Measurements from ENCODE around the gene DCAF8L2. TPM values are rescaled to one million over a fixed set of nuclear protein-coding genes. Genes with fewer than 3 reads are reported as not detected.
"Not testable (repeated sequence)": the region's sequence is repeated elsewhere in the genome, so short reads cannot be mapped to it uniquely, and the experiment has no call there.

The DCAF8L2 gene
- total RNA-seq, result not detected

DNA sequence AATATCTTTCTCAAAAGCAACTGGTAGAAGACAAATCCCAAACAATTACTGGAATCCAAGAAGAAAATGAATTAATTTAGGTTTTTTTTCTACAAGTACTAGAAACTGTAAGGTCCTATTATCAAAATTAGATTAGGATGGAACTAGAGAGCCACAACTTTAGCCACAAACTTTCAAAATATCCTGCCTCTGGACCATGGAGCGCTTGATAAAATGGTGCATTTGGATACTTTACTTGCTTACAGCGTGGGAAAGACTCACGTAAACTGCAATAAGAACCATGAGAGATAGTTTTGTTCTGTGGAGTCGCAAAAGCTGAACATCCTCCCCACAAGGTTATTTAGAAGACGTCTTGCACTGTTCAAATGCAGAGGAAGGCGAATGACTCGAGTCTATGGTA is at the start of gene DCAF8L2:
DCAF8L2 (plus strand) TSS at position 301 of the 400 bp plus-strand sequence. CDS start 156,552 bp downstream, outside the sequence.
- CTCF ChIA-PET, result no interaction called here
- Mint-ChIP-seq H3K9me3 (no peaks in the 10 kb centered on the region), H3K27me3 (ENCODE audit: low read depth) (no peaks in the 10 kb centered on the region), H3K27ac (no peak within 1 kb of the TSS), H3K36me3 (ENCODE audit: low read depth) (no peaks in the 10 kb centered on the region), H3K4me3 (no peak within 1 kb of the TSS), H3K4me1 (ENCODE audit: low read depth) (no peaks in the 10 kb centered on the region)
- intact Hi-C loops (cut with micrococcal nuclease), result no loop called here
- DNase-seq, result no peak

DNA sequence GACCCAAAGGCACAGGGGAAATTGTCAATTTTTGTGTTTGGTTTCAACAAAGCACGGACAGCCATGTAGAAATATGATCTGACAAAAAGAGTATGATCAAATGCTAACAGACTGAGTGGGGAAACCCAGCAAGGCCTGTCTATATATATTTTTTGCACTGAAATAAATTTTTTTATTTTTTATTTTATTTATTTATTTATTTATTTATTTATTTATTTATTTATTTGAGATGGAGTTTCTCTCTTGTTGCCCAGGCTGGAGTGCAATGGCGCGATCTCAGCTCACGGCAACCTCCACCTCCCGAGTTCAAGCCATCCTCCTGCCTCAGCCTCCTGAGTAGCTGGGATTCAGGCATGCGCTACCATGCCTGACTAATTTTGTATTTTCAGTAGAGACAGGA is 49.0 kb upstream of the DCAF8L2 start:
- H3K27me3 Mint-ChIP-seq (ENCODE audit: low read depth); H3K27ac Mint-ChIP-seq; H3K36me3 Mint-ChIP-seq (ENCODE audit: low read depth); CTCF ChIA-PET; H3K9me3 Mint-ChIP-seq; intact Hi-C loops (cut with micrococcal nuclease); H3K4me3 Mint-ChIP-seq; DNase-seq; H3K4me1 Mint-ChIP-seq (ENCODE audit: low read depth): not testable (repeated sequence)

DNA sequence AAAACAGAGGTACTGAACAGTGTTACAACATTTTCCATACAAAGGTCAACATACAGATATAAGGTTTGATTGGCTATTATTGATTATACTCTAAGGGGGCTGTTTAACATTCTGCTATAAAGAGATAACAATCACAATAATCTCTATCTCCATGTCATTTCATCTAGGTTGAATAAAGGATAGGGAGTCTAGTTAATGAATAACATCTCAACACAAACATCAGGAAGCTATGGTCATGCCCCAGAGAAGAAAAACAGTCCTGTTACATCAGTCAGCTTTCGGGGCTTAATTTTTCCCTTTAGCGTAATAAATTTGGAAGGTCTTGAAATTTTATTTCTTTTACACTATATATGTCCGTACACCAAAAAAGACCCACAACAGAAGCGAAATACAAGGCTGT is 41.5 kb upstream of the DCAF8L2 start:
- H3K4me3 Mint-ChIP-seq, result no peak overlapping the region
- CTCF ChIA-PET, result no interaction called here
- H3K9me3 Mint-ChIP-seq, result no peaks in the 10 kb centered on the region

DNA sequence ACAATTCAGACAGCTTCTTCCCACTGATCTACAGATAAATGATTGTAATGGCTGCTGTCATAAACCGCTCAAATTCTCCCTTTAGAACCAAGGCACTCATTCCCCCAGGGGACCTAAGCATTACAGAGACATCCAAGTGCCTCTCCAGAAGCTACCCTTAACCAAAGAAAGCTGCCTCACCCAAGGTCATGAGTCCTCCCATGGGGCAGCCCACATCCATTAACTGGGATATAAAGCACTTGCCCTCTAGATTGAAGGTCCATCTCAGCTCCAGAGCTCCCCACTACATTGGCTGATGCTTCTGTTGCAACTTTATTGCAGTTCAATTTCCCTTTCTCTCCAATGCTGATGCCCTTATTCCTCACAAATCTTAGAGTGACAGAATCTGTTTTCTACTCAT is 40.5 kb upstream of the DCAF8L2 start:
- H3K27ac Mint-ChIP-seq, result no peak overlapping the region
- no peaks in the 10 kb centered on the region for H3K9me3 Mint-ChIP-seq
- H3K4me3 Mint-ChIP-seq, result no peak overlapping the region
- intact Hi-C loops (cut with micrococcal nuclease), result no loop called here
- no peaks in the 10 kb centered on the region for H3K27me3 Mint-ChIP-seq (ENCODE audit: low read depth)
- H3K4me1 Mint-ChIP-seq (ENCODE audit: low read depth), result no peaks in the 10 kb centered on the region
- H3K36me3 Mint-ChIP-seq (ENCODE audit: low read depth), result no peaks in the 10 kb centered on the region
- DNase-seq, result no peak
- CTCF ChIA-PET, result no interaction called here

More for the DNA sequence above, 41.5 kb upstream of the DCAF8L2 start:
- H3K27me3 Mint-ChIP-seq (ENCODE audit: low read depth), result no peaks in the 10 kb centered on the region
- H3K27ac Mint-ChIP-seq, result no peak overlapping the region
- DNase-seq, result no peak
- H3K36me3 Mint-ChIP-seq (ENCODE audit: low read depth), result no peaks in the 10 kb centered on the region
- no peaks in the 10 kb centered on the region for H3K4me1 Mint-ChIP-seq (ENCODE audit: low read depth)
- intact Hi-C loops (cut with micrococcal nuclease), result no loop called here

DNA sequence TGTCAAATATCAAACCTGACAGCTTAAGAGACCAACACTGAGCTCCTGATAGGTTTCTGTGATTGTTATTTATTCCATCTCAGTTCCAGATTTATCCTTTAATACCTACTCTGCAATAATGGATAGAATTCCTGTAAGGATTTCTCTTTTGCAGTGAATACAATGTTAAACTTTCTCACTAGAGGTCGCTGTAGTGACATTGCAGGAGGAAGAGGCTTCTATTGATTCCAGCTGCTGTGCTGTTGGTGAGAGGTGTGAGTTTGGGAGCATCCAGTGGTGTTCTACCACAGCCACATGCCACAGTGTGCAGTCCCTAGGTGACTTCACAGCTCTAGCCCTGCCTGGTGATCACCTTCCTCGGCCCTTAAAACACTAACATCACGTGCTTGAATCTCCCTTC is 34.6 kb upstream of the DCAF8L2 start:
- CTCF ChIA-PET, result no interaction called here
- DNase-seq, result no peak
- Mint-ChIP-seq H3K27me3 (ENCODE audit: low read depth) (no peaks in the 10 kb centered on the region), H3K9me3 (no peaks in the 10 kb centered on the region), H3K4me1 (ENCODE audit: low read depth) (no peaks in the 10 kb centered on the region), H3K4me3 (no peak overlapping the region), H3K27ac (no peak overlapping the region), H3K36me3 (ENCODE audit: low read depth) (no peaks in the 10 kb centered on the region)
- intact Hi-C loops (cut with micrococcal nuclease), result no loop called here

DNA sequence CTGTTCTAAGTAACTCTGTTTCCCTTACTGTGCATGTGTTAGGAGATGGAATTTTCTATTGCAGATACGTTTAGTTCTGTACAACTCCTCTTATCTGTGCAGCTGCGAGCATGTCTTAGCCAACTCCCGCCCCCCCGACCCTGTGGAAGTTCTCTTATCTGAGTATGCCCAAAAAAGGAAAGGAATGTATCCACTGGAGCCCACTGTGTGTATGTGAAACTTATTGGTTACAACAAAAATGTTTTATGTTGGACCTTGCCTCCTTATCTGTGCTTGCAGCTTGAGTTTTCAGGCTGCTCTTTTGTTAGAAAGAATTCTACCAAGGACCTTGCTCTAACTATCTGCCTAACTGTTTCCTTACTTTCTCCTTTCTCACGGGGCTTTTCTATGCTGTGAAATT is 24.2 kb upstream of the DCAF8L2 start:
- Mint-ChIP-seq H3K27ac (no peak overlapping the region), H3K36me3 (ENCODE audit: low read depth) (no peaks in the 10 kb centered on the region), H3K4me1 (ENCODE audit: low read depth) (no peaks in the 10 kb centered on the region), H3K27me3 (ENCODE audit: low read depth) (no peaks in the 10 kb centered on the region), H3K4me3 (no peak overlapping the region), H3K9me3 (no peaks in the 10 kb centered on the region)
- DNase-seq, result no peak
- intact Hi-C loops (cut with micrococcal nuclease), result no loop called here
- CTCF ChIA-PET, result no interaction called here

DNA sequence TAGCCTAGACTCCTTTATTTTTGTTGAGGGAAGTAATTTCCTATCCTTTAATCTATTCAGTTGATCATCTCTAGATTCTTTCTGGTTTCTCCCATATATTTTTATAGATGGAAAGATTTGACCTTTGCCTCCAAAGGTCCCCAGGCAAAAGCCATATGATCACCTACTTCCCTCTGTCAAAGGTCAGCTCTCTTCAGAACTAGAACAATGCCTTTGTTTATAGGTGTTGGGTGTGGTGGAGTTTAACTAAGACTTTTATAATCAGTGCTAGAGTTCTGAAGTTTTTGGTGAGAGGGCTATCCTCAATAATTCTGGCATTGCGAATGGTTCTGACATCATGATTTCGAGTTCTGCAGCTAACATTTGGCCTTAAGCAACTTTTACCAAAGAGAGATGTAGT is 19.0 kb upstream of the DCAF8L2 start:
- CTCF ChIA-PET, result no interaction called here
- H3K27me3 Mint-ChIP-seq (ENCODE audit: low read depth), result no peaks in the 10 kb centered on the region
- no peaks in the 10 kb centered on the region for H3K4me1 Mint-ChIP-seq (ENCODE audit: low read depth)
- no peaks in the 10 kb centered on the region for H3K36me3 Mint-ChIP-seq (ENCODE audit: low read depth)
- no peak overlapping the region for H3K27ac Mint-ChIP-seq
- no peak for DNase-seq
- intact Hi-C loops (cut with micrococcal nuclease), result no loop called here
- no peaks in the 10 kb centered on the region for H3K9me3 Mint-ChIP-seq
- H3K4me3 Mint-ChIP-seq, result no peak overlapping the region

DNA sequence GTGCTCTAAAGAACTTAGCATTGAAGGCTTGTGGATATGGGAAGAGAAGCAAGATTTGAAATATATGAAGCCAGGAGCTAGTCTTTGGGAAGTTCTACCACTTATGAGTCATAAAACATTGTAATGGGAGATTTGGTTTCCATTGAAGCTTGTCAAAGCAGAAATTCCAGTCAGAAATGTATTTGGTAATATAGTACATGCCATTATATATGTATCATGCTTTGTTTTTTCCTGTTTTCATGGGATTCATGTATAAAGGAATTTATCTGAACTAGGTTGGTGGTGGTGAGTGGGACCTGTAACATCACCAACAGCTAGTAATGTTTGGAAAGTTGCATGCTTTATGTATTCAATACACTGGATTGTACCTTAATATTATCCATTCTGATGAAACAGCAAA is 14.6 kb upstream of the DCAF8L2 start:
- H3K36me3 Mint-ChIP-seq (ENCODE audit: low read depth), result no peaks in the 10 kb centered on the region
- H3K27me3 Mint-ChIP-seq (ENCODE audit: low read depth), result no peaks in the 10 kb centered on the region
- CTCF ChIA-PET, result no interaction called here
- no peak for DNase-seq
- no peaks in the 10 kb centered on the region for H3K9me3 Mint-ChIP-seq
- no peaks in the 10 kb centered on the region for H3K4me1 Mint-ChIP-seq (ENCODE audit: low read depth)
- no peak overlapping the region for H3K4me3 Mint-ChIP-seq
- intact Hi-C loops (cut with micrococcal nuclease), result no loop called here
- no peak overlapping the region for H3K27ac Mint-ChIP-seq

DNA sequence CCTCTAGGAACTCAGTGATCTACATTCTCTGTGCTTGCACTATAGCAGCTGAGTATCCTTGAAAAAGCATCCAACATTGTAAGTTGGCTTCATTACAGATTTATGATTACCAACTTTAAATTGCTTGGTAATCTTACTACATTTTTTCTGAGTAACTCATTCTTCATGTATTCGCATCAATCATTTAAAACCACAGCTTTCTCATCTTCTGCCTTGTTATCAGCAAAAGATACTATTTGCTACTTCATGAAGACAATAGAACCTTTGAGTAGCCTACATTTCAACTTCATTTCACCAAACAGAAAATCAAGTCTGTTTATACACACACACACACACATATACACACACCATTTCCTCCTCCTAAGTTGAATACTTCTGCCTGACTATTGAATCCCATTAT is 6.2 kb upstream of the DCAF8L2 start:
- CTCF ChIA-PET, result no interaction called here
- Mint-ChIP-seq H3K36me3 (ENCODE audit: low read depth) (no peaks in the 10 kb centered on the region), H3K9me3 (peaks cover 1% of the 10 kb centered on the region)

DNA sequence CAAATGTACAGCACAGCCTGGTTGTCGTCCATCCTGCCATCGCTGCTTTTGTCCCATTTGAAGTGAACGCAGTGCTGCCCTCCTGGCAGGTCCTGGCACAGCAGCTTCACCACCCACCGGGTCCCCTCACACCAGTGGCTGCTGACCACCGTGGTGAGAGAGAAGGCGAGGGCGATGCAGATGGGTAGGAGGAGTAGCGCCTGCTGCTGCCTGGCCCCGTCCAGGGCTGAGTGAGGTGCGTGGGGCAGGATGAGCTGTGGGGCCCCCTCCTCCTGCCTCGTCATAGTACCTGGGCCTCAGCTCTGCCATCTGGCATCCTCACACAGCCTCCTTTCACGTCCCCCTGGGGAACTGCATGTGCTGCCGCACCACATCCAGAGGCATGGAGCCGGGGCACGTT is 1.8 kb downstream of the DCAF8L2 start:
- Mint-ChIP-seq H3K27me3 (ENCODE audit: low read depth) (no peaks in the 10 kb centered on the region), H3K4me3 (no peak overlapping the region), H3K4me1 (ENCODE audit: low read depth) (no peaks in the 10 kb centered on the region), H3K36me3 (ENCODE audit: low read depth) (no peaks in the 10 kb centered on the region), H3K27ac (no peak overlapping the region), H3K9me3 (no peaks in the 10 kb centered on the region)
- CTCF ChIA-PET, result no interaction called here
- DNase-seq, result no peak
- intact Hi-C loops (cut with micrococcal nuclease), result no loop called here

More for the DNA sequence above, 6.2 kb upstream of the DCAF8L2 start:
- no peak overlapping the region for H3K27ac Mint-ChIP-seq
- H3K4me3 Mint-ChIP-seq, result no peak overlapping the region
- intact Hi-C loops (cut with micrococcal nuclease), result no loop called here
- H3K27me3 Mint-ChIP-seq (ENCODE audit: low read depth), result no peaks in the 10 kb centered on the region
- H3K4me1 Mint-ChIP-seq (ENCODE audit: low read depth), result no peaks in the 10 kb centered on the region
- DNase-seq, result no peak

DNA sequence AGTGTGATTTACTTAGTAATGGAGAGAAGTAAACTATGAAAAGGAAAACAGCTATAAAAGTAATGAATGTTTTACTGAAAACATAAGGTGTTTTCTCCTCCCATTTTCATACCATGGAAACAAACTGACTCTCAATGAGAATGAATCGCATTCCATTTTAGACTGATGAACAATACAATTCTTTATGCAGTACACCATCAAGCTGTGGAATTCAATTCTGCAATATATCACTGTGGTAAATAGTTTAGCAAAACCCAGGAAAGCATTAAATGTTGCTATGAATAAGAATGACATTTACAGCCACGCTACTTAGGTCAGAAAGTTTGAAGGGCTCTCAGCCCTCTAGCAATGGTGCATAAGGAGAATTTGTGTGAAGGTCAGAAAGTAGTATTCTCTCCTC is 7.4 kb downstream of the DCAF8L2 start:
- no peak overlapping the region for H3K27ac Mint-ChIP-seq
- no peaks in the 10 kb centered on the region for H3K9me3 Mint-ChIP-seq

DNA sequence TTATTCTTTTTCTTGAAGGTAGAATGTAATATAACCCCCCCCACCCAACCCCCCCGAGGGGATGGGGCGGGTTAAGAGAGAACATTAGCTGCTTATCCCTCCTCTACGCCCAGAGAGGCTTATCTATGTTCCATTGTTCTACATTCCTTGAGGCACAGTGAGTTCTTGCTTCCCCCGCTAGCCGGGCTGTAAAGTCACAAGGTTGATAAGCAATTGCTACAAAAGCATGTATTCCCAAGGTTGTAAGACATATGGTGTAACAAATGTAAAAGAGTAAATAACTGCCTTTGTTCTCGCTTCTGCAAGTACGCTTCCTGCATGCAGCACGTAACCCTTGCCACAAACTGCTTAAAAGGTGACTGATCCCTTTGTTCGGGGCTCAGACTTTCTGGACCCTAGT is 8.2 kb downstream of the DCAF8L2 start:
- intact Hi-C loops (cut with micrococcal nuclease), result no loop called here
- Mint-ChIP-seq H3K4me3 (no peak overlapping the region), H3K4me1 (ENCODE audit: low read depth) (no peaks in the 10 kb centered on the region), H3K27me3 (ENCODE audit: low read depth) (no peaks in the 10 kb centered on the region), H3K36me3 (ENCODE audit: low read depth) (no peaks in the 10 kb centered on the region), H3K27ac (no peak overlapping the region), H3K9me3 (no peaks in the 10 kb centered on the region)
- CTCF ChIA-PET, result no interaction called here
- DNase-seq, result no peak

More for the DNA sequence above, 7.4 kb downstream of the DCAF8L2 start:
- no peaks in the 10 kb centered on the region for H3K27me3 Mint-ChIP-seq (ENCODE audit: low read depth)
- intact Hi-C loops (cut with micrococcal nuclease), result no loop called here
- H3K4me1 Mint-ChIP-seq (ENCODE audit: low read depth), result no peaks in the 10 kb centered on the region
- no peak for DNase-seq
- CTCF ChIA-PET, result no interaction called here
- H3K36me3 Mint-ChIP-seq (ENCODE audit: low read depth), result no peaks in the 10 kb centered on the region
- H3K4me3 Mint-ChIP-seq, result no peak overlapping the region

DNA sequence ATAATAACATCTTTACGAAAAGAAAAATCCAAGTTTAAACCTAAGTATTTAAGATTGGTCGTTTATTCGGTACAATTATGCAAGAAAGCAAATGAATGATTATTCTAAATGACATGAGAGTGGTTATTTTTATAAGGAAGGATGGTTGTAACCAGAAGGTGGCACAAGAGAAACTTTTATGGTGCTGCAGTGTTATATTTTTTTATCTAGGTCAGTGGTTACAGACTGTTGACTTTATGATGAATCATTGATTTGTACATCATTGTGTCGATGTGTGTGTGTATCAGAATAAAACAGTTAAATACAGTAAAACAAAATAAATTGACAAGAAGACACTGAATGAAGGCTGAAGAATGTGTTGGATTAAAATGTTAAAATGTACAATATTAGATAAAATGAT is 9.8 kb downstream of the DCAF8L2 start:
- H3K9me3 Mint-ChIP-seq, result no peaks in the 10 kb centered on the region
- H3K27me3 Mint-ChIP-seq (ENCODE audit: low read depth), result no peaks in the 10 kb centered on the region
- CTCF ChIA-PET, result no interaction called here
- intact Hi-C loops (cut with micrococcal nuclease), result no loop called here
- H3K4me3 Mint-ChIP-seq, result no peak overlapping the region
- no peak for DNase-seq
- no peaks in the 10 kb centered on the region for H3K4me1 Mint-ChIP-seq (ENCODE audit: low read depth)
- no peaks in the 10 kb centered on the region for H3K36me3 Mint-ChIP-seq (ENCODE audit: low read depth)
- no peak overlapping the region for H3K27ac Mint-ChIP-seq

DNA sequence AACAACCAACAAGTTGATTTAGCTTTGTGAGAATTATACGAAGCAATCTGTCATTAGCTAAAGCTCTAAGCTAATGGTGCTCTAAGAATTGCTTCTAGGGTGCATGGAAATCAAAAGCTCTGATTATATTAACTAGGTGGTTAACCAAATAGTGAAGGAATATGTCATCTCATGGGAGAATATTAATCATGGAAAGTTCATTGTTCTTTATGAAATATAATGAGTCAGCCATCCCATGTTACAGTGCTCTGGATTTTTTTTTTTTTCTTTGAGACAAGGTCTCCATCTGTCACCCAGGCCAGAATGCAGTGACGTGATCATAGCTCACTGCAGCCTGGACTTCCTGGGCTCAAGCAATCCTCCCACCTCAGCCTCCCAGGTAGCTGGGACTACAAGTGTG is 10.5 kb downstream of the DCAF8L2 start:
- no peaks in the 10 kb centered on the region for H3K4me1 Mint-ChIP-seq (ENCODE audit: low read depth)

More for the DNA sequence above, 10.5 kb downstream of the DCAF8L2 start:
- Mint-ChIP-seq H3K9me3 (no peaks in the 10 kb centered on the region), H3K27me3 (ENCODE audit: low read depth) (no peaks in the 10 kb centered on the region), H3K27ac (no peak overlapping the region), H3K36me3 (ENCODE audit: low read depth) (no peaks in the 10 kb centered on the region), H3K4me3 (no peak overlapping the region)
- intact Hi-C loops (cut with micrococcal nuclease), result no loop called here
- no peak for DNase-seq
- CTCF ChIA-PET, result no interaction called here
